ENCODE results near the gene OXER1.

DNA sequence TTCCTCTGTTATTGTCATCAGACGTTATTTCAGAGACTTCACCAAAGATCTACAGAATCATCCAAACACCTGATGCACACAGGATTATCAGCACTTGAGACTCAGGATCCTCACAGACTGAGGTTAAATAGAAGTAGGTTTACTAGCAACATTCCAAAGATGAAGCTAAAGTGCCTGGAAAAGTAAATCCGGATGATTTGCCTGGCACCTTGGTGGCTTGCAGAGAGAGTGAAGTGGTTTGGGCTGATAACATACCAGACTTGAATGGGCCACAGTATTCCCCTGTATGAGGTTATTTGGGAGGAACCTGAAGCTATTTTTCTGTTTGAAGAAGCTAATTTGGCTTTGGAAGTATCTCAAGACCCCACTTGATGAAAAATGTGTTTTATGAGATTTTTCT is 51.0 kb downstream of the OXER1 start:
- no peak for TF ChIP-seq CTCF (optimal IDR thresholded peaks at IDR 0.05 in 1 of 3, IDR thresholded peaks at IDR 0.05 in 1 of 3, conservative IDR thresholded peaks at IDR 0.05 in 1 of 3; ENCODE audit: extremely low read depth in 1 of 3, insufficient read depth in 2 of 3, low read length in 3 of 3)
- no peak for TF ChIP-seq EZH2 (IDR thresholded peaks at IDR 0.05; ENCODE audit: low read length)
